OCI-LY7 (cell line): Measurements from ENCODE around the gene GTF2IRD1. TPM values are rescaled to one million over a fixed set of nuclear protein-coding genes. Genes with fewer than 3 reads are reported as not detected.

Experiments used
- BruUV-seq: library from RNA; stranded (reverse); fragments of 400-500 nt; replicated peaks from 2 replicates; lab custom pipeline; 2021; lab: Mats Ljungman, UMichigan
- CTCF ChIA-PET: fragments of 300-600 bp; sonication (Branson Sonifier 250); formaldehyde crosslinking; loops from one replicate; lab custom pipeline; 2022; ENCODE audit warnings: antibody characterized with exemption; ENCODE audit not compliant: unreplicated experiment; lab: Charles Lee
- POLR2A ChIA-PET: fragments of 300-600 bp; sonication (Branson Sonifier 250); formaldehyde crosslinking; loops from one replicate; lab custom pipeline; 2022; ENCODE audit warnings: antibody characterized with exemption; lab: Charles Lee
- DNase-seq: peaks from one replicate; pipeline ENCODE4 v3.0.0-alpha.2; 2015; ENCODE audit warnings: low spot score
- H2AFZ ChIP-seq: fragments of 200-600 bp; sonication (generic), shearing (Covaris generic); 2 replicates; pipeline ENCODE4 v1.6.1; 2014; ENCODE audit warnings: mild to moderate bottlenecking, antibody characterized with exemption, low read length, moderate library complexity
- H3K27ac ChIP-seq: fragments of 200-600 bp; sonication (generic); 2 replicates; pipeline ENCODE4 v1.5.1; 2014; ENCODE audit warnings: mixed run types, low read depth, mild to moderate bottlenecking, moderate library complexity, low read length, inconsistent platforms; ENCODE audit not compliant: poor library complexity, severe bottlenecking
- H3K36me3 ChIP-seq: fragments of 200-600 bp; sonication (generic); 2 replicates; pipeline ENCODE4 v1.6.1; 2014; ENCODE audit warnings: mild to moderate bottlenecking, antibody characterized with exemption, low read length, moderate library complexity, mixed read lengths; ENCODE audit not compliant: insufficient read depth
- H3K4me1 ChIP-seq: fragments of 200-600 bp; sonication (generic); 2 replicates; pipeline ENCODE4 v1.5.1; 2014; ENCODE audit warnings: mild to moderate bottlenecking, low read length; ENCODE audit not compliant: insufficient read depth, poor library complexity, severe bottlenecking
- H3K4me2 ChIP-seq: fragments of 200-600 bp; sonication (generic); 2 replicates; pipeline ENCODE4 v1.6.1; 2014; ENCODE audit warnings: mild to moderate bottlenecking, low read length
- H3K4me3 ChIP-seq: fragments of 200-600 bp; sonication (generic); 2 replicates; pipeline ENCODE4 v1.5.1; 2014; ENCODE audit warnings: mild to moderate bottlenecking, low read depth, low read length; ENCODE audit not compliant: poor library complexity, severe bottlenecking
- H3K79me2 ChIP-seq: fragments of 200-600 bp; sonication (generic); 2 replicates; pipeline ENCODE4 v1.6.1; 2016; ENCODE audit warnings: low read depth, mild to moderate bottlenecking, low read length, moderate library complexity, mixed read lengths; ENCODE audit not compliant: insufficient read depth
- H3K9me2 ChIP-seq: fragments of 200-600 bp; sonication (generic); 2 replicates; pipeline ENCODE4 v1.6.1; 2016; ENCODE audit warnings: mild to moderate bottlenecking, low read length, mixed read lengths; ENCODE audit not compliant: insufficient read depth
- H3K9me3 ChIP-seq: fragments of 200-600 bp; sonication (generic); 2 replicates; pipeline ENCODE4 v1.6.1; 2014; ENCODE audit warnings: mild to moderate bottlenecking, mixed run types, low read length, mixed read lengths
- H4K20me1 ChIP-seq: fragments of 200-600 bp; sonication (generic); 2 replicates; pipeline ENCODE4 v1.6.1; 2014; ENCODE audit warnings: mild to moderate bottlenecking, antibody characterized with exemption, low read length, moderate library complexity, mixed read lengths; ENCODE audit not compliant: insufficient read depth
- CTCF ChIP-seq: fragments of 200-600 bp; sonication (generic); conservative IDR thresholded peaks from 2 replicates; pipeline ENCODE4 v1.5.1; 2014; ENCODE audit warnings: mild to moderate bottlenecking, antibody characterized with exemption, low read length, moderate library complexity, mixed read lengths
- EZH2phosphoT487 ChIP-seq: fragments of 200-600 bp; sonication (generic); IDR thresholded peaks from 2 replicates; pipeline ENCODE4 v1.6.1; 2018; ENCODE audit warnings: low read depth, borderline replicate concordance, mild to moderate bottlenecking, mixed run types, antibody characterized with exemption, low read length, moderate library complexity, mixed read lengths
- intact Hi-C: fragments of 100-400 bp; cut with micrococcal nuclease; formaldehyde crosslinking; loops from one replicate; pipeline ENCODE4 v1.10.0; 2022; ENCODE audit not compliant: unreplicated experiment
- total RNA-seq, 2 experiments: library from RNA; depleted of rRNA in 1 of 2; stranded (reverse); fragments of >200 nt in 1 of 2; shearing (Covaris generic) in 1 of 2; gene quantifications; 2 replicates each; pipeline ENCODE4 v1.2.3, GENCODE V29; 2014 to 2022

GTF2IRD1 gene
- total RNA-seq, 2 experiments from 2014 or later, result 4.4 to 34.3 TPM

DNA sequence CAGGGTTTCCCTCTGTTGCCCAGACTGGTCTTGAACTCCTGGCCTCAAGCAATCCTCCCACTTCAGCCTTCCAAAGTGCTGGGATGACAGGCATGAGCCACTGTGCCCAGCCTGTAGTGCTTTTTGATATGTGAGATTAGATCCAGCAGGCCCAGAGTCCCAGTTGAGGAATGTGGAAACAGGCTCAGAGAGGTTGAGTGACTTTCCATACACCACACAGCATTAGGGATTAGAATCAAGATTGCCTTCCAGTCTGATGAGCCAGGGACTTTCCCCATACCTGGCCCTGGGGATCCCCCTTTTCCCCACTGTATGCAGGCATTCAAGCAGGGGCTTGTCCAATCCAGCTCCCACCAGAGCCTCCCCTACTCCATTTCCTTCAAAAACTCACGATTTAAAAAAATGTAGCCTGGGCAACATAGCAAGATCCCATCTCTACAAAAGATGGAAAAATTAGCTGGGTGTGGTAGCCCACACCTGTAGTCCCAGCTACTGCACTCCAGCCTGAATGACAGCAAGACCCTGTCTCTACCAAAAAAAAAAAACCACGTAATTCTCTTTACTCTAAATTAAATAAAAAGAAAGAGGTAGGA lies 128.8 kb downstream of the GTF2IRD1 start:
- no peaks in the 10 kb centered on the region for H3K79me2 ChIP-seq
- CTCF ChIA-PET, result no interaction called here
- no peak overlapping the region for H3K4me3 ChIP-seq
- H3K4me2 ChIP-seq, result no peak overlapping the region
- TF ChIP-seq CTCF, result no peak
- no peak for TF ChIP-seq EZH2phosphoT487
- DNase-seq, result no peak
- no peaks in the 10 kb centered on the region for H3K9me2 ChIP-seq
- H4K20me1 ChIP-seq, result no peaks in the 10 kb centered on the region
- H3K9me3 ChIP-seq, result no peaks in the 10 kb centered on the region
- peaks cover 6% of the 10 kb centered on the region for H3K4me1 ChIP-seq
- H3K27ac ChIP-seq, result no peak overlapping the region
- H2AFZ ChIP-seq, result no peak overlapping the region
- intact Hi-C loops, result no loop called here
- POLR2A ChIA-PET, result interaction anchor here (0.5 to 0.7 kb wide), 6 partner anchors 45 to 524 kb away, joined by 3 to 8 read pairs (median 3); no protein-coding TSS in a partner anchor
- H3K36me3 ChIP-seq, result no peaks in the 10 kb centered on the region
- no TSS peak for BruUV-seq

DNA sequence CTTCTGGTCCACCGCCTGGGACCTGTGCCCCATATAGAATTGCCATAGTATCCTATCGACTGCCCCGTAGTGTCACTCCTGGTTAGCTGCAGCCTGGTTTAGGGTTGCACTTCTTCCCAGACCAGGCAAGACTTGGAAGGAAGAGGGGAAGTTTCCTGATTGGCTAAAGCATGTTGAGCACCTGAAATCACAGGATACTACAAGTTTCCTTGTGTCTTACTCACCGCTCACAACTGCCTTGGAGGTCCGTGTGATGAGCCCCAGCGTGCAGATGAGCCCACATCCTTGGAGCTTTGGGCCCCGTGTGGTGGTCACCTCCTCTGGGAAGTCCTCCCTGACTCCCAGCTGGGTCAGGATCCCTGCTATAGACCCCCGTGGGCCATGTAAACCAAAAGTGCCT lies 129.9 kb downstream of the GTF2IRD1 start:
- no peak overlapping the region for H3K27ac ChIP-seq
- no peak overlapping the region for H3K4me3 ChIP-seq
- TF ChIP-seq CTCF (no peak), EZH2phosphoT487 (no peak)
- no peaks in the 10 kb centered on the region for H3K9me3 ChIP-seq
- CTCF ChIA-PET, result no interaction called here
- no peak overlapping the region for H2AFZ ChIP-seq
- no TSS peak for BruUV-seq
- intact Hi-C loops, result no loop called here
- no peaks in the 10 kb centered on the region for H3K36me3 ChIP-seq
- no peaks in the 10 kb centered on the region for H3K79me2 ChIP-seq
- H3K9me2 ChIP-seq, result no peaks in the 10 kb centered on the region
- H3K4me1 ChIP-seq, result peaks cover 10% of the 10 kb centered on the region
- no peaks in the 10 kb centered on the region for H4K20me1 ChIP-seq
- DNase-seq, result no peak
- no peak overlapping the region for H3K4me2 ChIP-seq
- POLR2A ChIA-PET, result no interaction called here

- TF ChIP-seq CTCF (0 out of 2 replicates have a peak, but pooled peaks have one; percentile 14), EZH2phosphoT487 (no peak)
- intact Hi-C loops, result no loop called here
- H3K79me2 ChIP-seq, result no peaks in the 10 kb centered on the region
- no peak overlapping the region for H2AFZ ChIP-seq
- H3K4me1 ChIP-seq, result peaks cover 10% of the 10 kb centered on the region
- H3K4me2 ChIP-seq, result no peak overlapping the region
- no peak for DNase-seq
- CTCF ChIA-PET, result no interaction called here
- H4K20me1 ChIP-seq, result no peaks in the 10 kb centered on the region
- no peaks in the 10 kb centered on the region for H3K9me3 ChIP-seq
- no peaks in the 10 kb centered on the region for H3K36me3 ChIP-seq
- H3K27ac ChIP-seq, result no peak overlapping the region
- no peaks in the 10 kb centered on the region for H3K9me2 ChIP-seq
- POLR2A ChIA-PET, result interaction anchor here (1.0 kb wide), 1 partner anchor 13 kb away, joined by 7 read pairs; no protein-coding TSS in a partner anchor
- H3K4me3 ChIP-seq, result no peak overlapping the region
- no TSS peak for BruUV-seq
Observed at GRCh38 chr7:74584160-74584954, 130.7 kb downstream of the GTF2IRD1 start.
